ENCODE results near the gene STYK1.

STYK1 gene

GRCh38 chr12:10688042-10688441, 14.2 kb upstream of the STYK1 start:
- Histone ChIP-seq H2AFZ (ENCODE audit: low read length) (no peak overlapping the region), H3K9me2 (replicated peaks; ENCODE audit: low read depth, low read length) (no peaks in the 10 kb centered on the region), H4K20me1 (ENCODE audit: insufficient read depth, low read length, poor library complexity, severe bottlenecking) (no peaks in the 10 kb centered on the region), H3K9ac (ENCODE audit: low read depth, low read length, poor library complexity, severe bottlenecking) (no peak overlapping the region), H3F3A (ENCODE audit: low read depth) (no peaks in the 10 kb centered on the region), H3K4me3 (ENCODE audit: low read length, poor library complexity, severe bottlenecking) (no peak overlapping the region), H3K9me3 (ENCODE audit: insufficient read depth, low read depth, low read length) (no peaks in the 10 kb centered on the region), H3K79me2 (ENCODE audit: insufficient read depth, low read length) (no peaks in the 10 kb centered on the region), H3K36me3 (ENCODE audit: insufficient read depth, low read length) (no peaks in the 10 kb centered on the region), H3K4me1 (ENCODE audit: insufficient read depth, low read length, poor library complexity, severe bottlenecking) (no peaks in the 10 kb centered on the region), H3K27me3 (ENCODE audit: insufficient read depth, low read length, poor library complexity, severe bottlenecking) (no peaks in the 10 kb centered on the region), H3K4me2 (ENCODE audit: low read depth, low read length, poor library complexity, severe bottlenecking) (no peak overlapping the region)
- no peak for TF ChIP-seq EZH2phosphoT487 (IDR thresholded peaks at IDR 0.05; ENCODE audit: borderline replicate concordance)
- no peak for TF ChIP-seq CTCF (conservative IDR thresholded peaks at IDR 0.05; ENCODE audit: low read length)

GRCh38 chr12:10672231-10672868, 1.5 kb downstream of the STYK1 start:
- TF ChIP-seq CTCF (conservative IDR thresholded peaks at IDR 0.05; ENCODE audit: low read length) (no peak), EZH2phosphoT487 (IDR thresholded peaks at IDR 0.05; ENCODE audit: borderline replicate concordance) (no peak)
- peaks cover 4% of the 10 kb centered on the region; the same call in 1 of the 2 replicates for H3F3A ChIP-seq (ENCODE audit: low read depth)
- H3K27me3 ChIP-seq (ENCODE audit: insufficient read depth, low read length, poor library complexity, severe bottlenecking): no peaks in the 10 kb centered on the region
- H3K4me2 ChIP-seq (ENCODE audit: low read depth, low read length, poor library complexity, severe bottlenecking): peak overlapping the region; percentile 77
- H3K4me1 ChIP-seq (ENCODE audit: insufficient read depth, low read length, poor library complexity, severe bottlenecking): peaks cover 44% of the 10 kb centered on the region
- no peaks in the 10 kb centered on the region for H3K9me3 ChIP-seq (ENCODE audit: insufficient read depth, low read depth, low read length)
- peak overlapping the region; percentile 65 for H3K9ac ChIP-seq (ENCODE audit: low read depth, low read length, poor library complexity, severe bottlenecking)
- no peaks in the 10 kb centered on the region for H3K36me3 ChIP-seq (ENCODE audit: insufficient read depth, low read length)
- H3K9me2 ChIP-seq (replicated peaks; ENCODE audit: low read depth, low read length): no peaks in the 10 kb centered on the region
- peak overlapping the region; percentile 76 for H3K4me3 ChIP-seq (ENCODE audit: low read length, poor library complexity, severe bottlenecking)
- H3K79me2 ChIP-seq (ENCODE audit: insufficient read depth, low read length): peaks cover 26% of the 10 kb centered on the region
- no peaks in the 10 kb centered on the region for H4K20me1 ChIP-seq (ENCODE audit: insufficient read depth, low read length, poor library complexity, severe bottlenecking)
- no peak overlapping the region for H2AFZ ChIP-seq (ENCODE audit: low read length)

GRCh38 chr12:10669533-10669932, 4.3 kb downstream of the STYK1 start:
- H3K36me3 ChIP-seq (ENCODE audit: insufficient read depth, low read length): no peaks in the 10 kb centered on the region
- H3K4me3 ChIP-seq (ENCODE audit: low read length, poor library complexity, severe bottlenecking): peak overlapping the region; percentile 57
- H3K79me2 ChIP-seq (ENCODE audit: insufficient read depth, low read length): peaks cover 29% of the 10 kb centered on the region; the same call in 1 of the 2 replicates
- no peak overlapping the region for H2AFZ ChIP-seq (ENCODE audit: low read length)
- no peaks in the 10 kb centered on the region for H3K9me2 ChIP-seq (replicated peaks; ENCODE audit: low read depth, low read length)
- H4K20me1 ChIP-seq (ENCODE audit: insufficient read depth, low read length, poor library complexity, severe bottlenecking): no peaks in the 10 kb centered on the region
- TF ChIP-seq EZH2phosphoT487 (IDR thresholded peaks at IDR 0.05; ENCODE audit: borderline replicate concordance) (no peak), CTCF (conservative IDR thresholded peaks at IDR 0.05; ENCODE audit: low read length) (no peak)
- peaks cover 55% of the 10 kb centered on the region for H3K4me1 ChIP-seq (ENCODE audit: insufficient read depth, low read length, poor library complexity, severe bottlenecking)
- H3F3A ChIP-seq (ENCODE audit: low read depth): peaks cover 4% of the 10 kb centered on the region; the same call in 1 of the 2 replicates
- H3K9ac ChIP-seq (ENCODE audit: low read depth, low read length, poor library complexity, severe bottlenecking): peak overlapping the region; percentile 65
- H3K27me3 ChIP-seq (ENCODE audit: insufficient read depth, low read length, poor library complexity, severe bottlenecking): no peaks in the 10 kb centered on the region
- peak overlapping the region; percentile 71 for H3K4me2 ChIP-seq (ENCODE audit: low read depth, low read length, poor library complexity, severe bottlenecking)
- no peaks in the 10 kb centered on the region for H3K9me3 ChIP-seq (ENCODE audit: insufficient read depth, low read depth, low read length)

All from Loucy (cell line).